Cerebellar cortex (tissue), 1 donor: ENCODE data around the gene DDT.
A peak's percentile ranks its signal among the peaks of the same experiment; 100 is the strongest.
"Not testable (repeated sequence)": the region's sequence is repeated elsewhere in the genome, so short reads cannot be mapped to it uniquely, and the experiment has no call there.

ENCODE experiments used
- DNase-seq: peaks from one replicate; pipeline ENCODE4 v3.0.0-alpha.2; 2015; ENCODE audit warnings: low spot score

Gene DDT

DNA sequence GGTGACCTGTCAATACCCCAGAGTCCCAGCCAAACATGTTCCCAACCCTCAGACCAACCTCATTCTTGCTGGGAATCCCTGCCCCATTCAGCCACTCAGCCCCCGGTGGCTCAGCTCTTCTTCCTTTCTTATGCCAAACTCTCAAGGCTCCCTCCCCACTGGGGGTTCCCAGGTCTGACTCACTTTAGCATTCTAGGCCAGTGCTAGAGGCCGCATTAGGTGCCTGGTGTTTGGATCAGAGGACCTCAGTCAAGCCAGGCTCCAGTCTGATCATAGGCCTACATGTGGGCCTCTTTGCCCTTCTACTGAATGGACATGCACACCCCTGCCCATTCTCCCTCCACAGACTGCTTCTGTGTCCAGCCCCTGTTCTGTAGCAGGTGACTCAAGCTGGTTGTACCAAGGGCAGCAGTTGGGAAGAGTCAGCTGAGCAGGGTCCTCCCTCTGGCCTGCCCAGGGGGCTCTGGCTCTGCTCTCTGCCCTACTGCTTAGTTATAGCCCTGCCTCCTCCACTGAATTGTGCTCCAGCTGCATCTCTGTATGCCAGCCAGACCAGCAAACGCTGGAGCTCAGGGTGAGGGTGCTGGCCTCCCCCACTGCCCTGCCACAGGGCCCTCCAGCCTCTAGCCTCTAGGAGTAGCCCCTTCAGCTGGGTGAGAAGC lies 15.5 kb upstream of the DDT start:
- not testable (repeated sequence) for DNase-seq

DNA sequence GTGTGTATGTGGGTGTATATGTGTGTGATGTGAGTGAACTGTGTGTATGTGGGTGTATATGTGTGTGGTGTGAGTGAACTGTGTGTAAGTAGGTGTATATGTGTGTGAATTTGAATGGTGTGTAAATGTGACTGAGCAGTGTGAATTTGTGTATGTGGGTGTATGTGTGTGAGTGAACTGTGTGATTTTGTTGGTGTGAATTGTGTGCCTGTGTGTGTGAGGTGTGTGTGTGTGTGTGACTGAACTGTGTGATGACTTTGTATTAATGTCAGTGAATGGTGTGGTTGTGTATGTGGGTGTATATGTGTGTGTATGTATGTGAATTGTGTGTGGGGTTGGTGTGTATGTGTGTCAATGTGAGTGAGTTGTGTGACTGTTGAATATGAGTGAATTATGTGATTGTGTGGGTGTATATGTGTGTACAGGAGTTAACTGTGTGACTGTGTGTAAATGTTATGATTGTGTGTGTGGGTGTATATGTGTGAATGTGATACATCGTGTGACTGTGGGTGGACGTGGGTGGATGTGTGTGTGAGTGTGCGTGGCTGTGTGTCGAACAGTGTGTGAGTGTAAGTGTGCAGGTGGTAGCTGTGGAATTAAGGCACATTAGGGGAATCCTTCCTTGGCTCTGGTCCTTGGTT lies 12.4 kb upstream of the DDT start:
- DNase-seq, result not testable (repeated sequence)

DNA sequence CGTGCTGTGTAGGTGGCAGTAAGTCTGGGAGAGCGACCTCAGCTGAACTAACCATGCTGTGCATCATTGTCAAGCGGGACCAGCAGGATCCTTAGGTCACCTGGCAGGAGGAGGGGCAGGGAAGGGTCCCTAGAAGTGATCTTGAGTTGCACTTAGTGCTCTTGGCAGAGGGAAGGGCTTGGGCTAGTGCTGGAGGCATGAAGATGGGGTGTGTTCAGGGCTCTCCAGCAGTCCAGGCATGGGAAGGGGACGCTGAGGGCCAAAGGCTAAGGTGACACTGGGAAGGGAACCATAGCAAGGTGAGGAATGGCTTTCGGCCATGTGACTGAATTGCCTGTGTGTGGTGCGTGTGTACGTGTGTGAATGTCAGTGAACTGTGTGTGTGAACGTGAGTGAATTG lies 11.8 kb upstream of the DDT start:
- not testable (repeated sequence) for DNase-seq

DNA sequence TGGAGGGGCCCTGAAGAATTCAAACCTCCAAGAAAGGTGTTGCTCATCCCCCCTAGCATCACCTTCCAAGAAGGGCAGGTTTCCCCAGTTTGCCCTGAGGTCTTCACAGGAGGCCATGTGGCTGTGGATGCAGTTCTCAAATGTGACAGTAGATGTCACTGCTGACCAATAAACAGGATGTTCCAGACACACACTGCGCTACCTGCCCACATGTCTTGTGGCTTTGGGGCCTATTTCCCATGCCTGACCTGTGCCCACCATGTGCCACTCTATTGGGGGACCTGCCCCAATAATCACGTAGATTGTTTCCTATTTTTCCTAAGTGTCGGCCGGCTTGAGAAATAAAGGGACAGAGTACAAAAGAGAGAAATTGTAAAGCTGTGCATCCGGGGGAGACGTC lies 10.2 kb upstream of the DDT start:
- DNase-seq, result no peak

DNA sequence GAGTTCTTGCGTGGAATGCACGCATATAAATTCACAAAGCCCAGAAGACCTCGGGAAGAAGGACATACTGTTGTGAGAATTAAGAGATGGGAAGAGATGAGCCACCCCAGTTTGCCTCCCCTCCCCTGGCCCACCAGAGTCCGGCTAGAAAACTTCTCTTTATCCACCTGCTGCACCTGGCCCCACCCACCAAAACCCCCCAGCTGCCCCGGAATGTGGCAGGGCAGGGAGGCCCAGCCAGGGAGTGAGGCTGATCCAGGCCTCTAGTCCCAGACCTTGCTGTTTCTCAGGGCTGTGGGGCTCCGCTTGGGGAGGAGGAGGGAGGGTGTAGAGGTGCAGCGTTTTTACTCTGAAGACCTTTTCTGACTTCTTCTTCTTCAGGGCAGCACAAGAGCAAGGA lies 6.3 kb upstream of the DDT start:
- not testable (repeated sequence) for DNase-seq

DNA sequence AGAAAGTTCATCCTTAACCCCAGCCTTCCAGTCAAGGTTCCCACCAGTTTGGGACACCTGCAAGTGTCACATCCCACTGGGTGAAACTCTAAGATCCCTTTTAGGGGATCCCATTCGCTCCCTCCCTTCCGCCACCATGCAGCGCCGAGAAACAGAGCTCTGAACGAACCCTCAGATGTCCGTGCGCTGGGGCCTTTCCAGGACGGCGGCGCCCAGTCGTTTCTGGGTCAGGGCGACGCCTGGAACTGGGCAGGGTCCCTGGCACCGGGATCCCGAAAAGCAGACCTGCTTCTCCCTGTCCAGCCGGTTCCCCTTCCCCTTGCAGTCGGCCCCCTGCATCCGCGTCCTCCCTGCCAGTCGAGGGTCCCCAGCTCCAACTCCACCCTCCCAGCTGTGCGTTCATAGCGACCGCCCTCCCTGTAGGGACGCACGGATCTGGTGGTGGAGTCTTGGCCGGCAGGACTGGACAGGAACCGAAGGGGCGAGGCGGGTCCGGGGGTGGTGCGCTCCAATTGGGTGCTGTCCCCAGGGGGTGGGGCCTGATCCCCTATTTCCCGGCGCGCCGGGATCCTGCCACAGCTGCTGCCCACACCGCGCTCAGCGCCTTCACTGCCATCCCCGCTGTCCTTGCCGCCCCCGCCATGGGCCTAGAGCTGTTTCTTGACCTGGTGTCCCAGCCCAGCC lies 5.5 kb upstream of the DDT start, which contains the start of gene GSTT2:
GSTT2 (plus strand) TSS at position 578 of the 684 bp plus-strand sequence.
- not testable (repeated sequence) for DNase-seq

DNA sequence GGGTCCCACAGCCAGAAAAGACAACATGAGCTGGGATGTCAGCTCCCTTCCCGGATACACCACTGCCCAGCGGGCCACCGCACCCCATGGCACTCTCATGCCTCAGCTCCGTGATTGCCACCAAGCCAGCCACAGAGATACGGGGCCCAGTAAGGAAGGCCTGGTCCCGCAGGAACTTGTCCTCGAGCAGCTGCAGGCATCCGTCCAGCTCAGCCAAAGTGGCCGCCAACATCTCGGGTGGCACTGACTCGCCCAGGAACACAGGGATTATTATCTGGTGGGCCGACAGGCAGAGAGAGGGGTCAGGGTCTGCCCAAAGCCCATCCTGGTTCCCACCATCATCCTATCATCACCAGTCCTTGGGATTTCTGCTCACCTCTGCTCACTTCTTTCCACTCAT lies 3.1 kb upstream of the DDT start:
- DNase-seq, result not testable (repeated sequence)

DNA sequence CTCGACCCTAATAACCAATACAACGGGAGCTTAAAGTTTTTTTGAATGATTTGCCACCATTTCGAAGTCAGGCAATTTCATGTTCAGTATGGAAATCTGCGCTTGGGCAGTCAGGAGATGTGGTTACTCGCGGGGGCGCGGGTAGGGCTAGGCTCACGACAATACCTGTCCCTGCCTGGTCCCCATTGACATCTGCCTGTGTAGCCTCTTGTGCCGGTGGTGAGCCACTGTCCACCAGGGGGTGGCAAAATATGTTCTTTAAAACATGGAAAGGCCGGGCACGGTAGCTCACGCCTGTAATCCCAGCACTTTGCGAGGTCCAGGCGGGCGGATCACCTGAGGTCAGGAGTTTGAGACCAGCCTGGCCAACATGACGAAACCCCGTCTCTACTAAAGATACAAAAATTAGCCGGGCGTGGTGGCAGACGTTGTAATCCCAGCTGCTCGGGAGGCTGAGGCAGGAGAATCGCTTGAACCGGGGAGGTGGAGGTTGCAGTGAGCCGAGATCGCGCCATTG lies 653 bp upstream of the DDT start:
- not testable (repeated sequence) for DNase-seq

DNA sequence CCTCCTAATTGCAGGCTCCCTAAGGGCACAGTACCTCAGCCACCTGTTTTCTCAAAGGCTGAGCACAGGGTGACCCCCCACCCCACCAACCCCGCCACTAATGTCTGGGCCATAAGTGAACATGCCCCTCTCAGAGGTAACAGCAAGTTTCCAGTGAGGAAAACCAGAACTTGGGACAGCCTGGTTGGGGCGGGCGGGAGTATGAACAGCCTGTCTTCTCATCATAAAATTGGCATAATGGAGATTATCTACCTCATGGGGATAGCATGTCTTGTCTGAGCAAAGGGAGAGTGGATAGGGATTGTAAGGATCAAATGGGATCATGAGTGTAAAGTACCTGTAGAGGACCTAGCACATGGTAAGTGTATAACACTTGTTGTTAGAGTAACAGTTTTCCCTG lies 2.3 kb downstream of the DDT start:
- DNase-seq, result not testable (repeated sequence)

DNA sequence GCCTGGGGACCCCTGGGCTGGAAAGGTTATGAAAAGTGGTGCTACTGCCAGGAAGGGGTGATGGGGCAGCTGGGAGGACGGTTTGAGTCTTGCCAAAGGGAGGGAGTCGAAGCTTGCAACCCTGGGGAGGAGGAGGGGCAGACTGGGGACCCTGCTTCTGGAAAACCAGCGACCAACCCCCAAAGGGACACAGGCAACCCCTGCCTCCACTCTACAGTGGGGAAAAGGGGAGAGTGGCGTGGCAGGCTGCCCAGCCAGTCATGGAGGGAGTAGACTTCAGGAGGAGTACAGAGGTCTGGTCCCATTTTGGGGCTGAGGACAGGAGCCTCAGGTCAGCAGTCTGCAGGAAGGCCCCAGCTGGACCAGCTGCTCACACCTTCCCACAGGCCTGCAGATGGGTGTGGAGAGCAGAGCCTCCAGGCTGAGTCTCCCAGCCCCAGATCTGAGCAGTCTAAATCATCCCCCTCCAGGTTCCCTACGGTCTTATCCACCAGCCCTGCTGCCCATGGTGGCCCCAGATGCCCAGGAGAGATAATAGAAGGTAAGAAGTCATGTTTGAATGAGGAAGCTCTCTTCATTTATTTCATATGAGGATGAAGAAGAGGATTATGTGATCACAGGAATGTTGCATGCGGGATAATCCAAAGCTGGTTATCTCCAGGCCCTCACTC lies 3.3 kb downstream of the DDT start:
- no peak for DNase-seq

DNA sequence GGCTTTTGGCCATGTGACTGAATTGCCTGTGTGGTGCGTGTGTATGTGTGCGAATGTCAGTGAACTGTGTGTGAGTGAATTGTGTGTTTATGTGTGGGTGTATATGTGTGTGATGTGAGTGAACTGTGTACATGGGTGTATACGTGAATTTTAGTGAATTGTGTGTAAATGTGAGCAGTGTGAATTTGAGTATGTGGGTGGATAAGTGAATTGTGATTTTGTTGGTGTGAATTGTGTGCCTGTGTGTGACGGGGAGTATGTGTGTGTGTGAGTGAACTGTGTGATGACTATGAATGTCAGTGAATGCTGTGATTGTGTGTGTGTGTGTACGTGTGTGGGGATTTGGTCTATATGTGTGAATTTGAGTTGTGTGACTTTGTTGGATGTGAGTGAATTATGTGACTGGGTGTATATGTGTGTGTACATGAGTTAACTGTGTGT lies 4.0 kb downstream of the DDT start:
- DNase-seq, result no peak

DNA sequence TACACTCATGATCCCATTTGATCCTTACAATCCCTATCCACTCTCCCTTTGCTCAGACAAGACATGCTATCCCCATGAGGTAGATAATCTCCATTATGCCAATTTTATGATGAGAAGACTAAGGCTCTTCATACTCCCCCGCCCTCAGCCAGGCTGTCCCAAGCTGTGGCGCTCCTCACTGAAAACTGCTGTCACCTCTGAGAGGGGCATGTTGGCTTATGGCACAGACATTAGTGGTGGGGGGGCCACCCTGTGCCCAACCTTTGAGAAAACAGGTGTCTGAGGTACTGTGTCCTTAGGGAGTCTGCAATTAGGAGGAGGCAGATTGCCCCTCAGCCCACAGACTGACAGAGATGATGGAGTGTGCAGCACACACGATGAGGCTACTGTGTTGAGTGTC lies 5.2 kb downstream of the DDT start:
- no peak for DNase-seq

DNA sequence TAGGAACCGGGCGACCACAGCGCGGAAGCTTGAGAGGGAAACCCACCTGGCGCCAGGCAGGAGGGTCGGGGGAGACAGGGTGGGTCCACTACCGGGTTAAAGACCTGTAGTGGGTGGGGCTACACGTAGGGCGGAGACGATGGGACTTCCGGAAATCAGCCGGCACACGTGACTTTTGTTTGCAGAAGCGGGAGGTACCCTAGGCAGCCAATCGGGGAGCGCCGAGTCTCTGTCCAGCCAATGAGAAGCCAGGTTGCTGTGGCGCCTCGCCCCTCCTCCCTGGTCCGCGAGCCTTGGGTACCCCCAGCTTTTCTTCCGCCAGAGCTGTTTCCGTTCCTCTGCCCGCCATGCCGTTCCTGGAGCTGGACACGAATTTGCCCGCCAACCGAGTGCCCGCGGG lies 7.7 kb downstream of the DDT start, which contains the start of gene DDTL:
DDTL (plus strand) TSS at position 321 of the 400 bp plus-strand sequence; CDS start at position 348, 27 bp downstream.
- DNase-seq, result not testable (repeated sequence)

DNA sequence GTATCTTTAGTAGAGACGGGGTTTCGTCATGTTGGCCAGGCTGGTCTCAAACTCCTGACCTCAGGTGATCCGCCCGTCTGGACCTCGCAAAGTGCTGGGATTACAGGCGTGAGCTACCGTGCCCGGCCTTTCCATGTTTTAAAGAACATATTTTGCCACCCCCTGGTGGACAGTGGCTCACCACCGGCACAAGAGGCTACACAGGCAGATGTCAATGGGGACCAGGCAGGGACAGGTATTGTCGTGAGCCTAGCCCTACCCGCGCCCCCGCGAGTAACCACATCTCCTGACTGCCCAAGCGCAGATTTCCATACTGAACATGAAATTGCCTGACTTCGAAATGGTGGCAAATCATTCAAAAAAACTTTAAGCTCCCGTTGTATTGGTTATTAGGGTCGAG lies 8.1 kb downstream of the DDT start:
- DNase-seq, result not testable (repeated sequence)

DNA sequence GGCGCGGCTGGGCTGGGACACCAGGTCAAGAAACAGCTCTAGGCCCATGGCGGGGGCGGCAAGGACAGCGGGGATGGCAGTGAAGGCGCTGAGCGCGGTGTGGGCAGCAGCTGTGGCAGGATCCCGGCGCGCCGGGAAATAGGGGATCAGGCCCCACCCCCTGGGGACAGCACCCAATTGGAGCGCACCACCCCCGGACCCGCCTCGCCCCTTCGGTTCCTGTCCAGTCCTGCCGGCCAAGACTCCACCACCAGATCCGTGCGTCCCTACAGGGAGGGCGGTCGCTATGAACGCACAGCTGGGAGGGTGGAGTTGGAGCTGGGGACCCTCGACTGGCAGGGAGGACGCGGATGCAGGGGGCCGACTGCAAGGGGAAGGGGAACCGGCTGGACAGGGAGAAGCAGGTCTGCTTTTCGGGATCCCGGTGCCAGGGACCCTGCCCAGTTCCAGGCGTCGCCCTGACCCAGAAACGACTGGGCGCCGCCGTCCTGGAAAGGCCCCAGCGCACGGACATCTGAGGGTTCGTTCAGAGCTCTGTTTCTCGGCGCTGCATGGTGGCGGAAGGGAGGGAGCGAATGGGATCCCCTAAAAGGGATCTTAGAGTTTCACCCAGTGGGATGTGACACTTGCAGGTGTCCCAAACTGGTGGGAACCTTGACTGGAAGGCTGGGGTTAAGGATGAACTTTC lies 13.0 kb downstream of the DDT start, which contains the start of gene GSTT2B:
GSTT2B (minus strand) TSS at position 112 of the 688 bp plus-strand sequence; CDS start at position 48, 64 bp downstream.
- DNase-seq, result not testable (repeated sequence)

DNA sequence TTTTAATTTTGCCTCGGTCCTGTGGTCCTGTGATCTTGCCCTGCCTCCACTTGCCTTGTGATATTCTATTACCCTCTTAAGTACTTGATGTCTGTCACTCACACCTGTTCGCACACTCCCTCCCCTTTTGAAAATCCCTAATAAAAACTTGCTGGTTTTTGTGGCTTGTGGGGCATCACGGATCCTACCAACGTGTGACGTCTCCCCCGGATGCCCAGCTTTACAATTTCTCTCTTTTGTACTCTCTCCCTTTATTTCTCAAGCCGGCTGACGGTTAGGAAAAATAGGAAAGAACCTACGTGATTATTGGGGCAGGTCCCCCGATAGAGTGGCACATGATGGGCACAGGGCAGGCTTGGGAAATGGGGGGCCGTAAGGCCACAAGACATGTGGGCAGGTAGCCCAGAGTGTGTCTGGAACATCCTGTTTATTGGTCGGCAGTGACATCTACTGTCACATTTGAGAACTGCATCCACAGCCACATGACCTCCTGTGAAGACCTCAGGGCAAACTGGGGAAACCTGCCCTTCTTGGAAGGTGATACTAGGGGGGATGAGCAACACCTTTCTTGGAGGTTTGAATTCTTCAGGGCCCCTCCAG lies 17.8 kb downstream of the DDT start:
- DNase-seq, result peak; percentile 80

DNA sequence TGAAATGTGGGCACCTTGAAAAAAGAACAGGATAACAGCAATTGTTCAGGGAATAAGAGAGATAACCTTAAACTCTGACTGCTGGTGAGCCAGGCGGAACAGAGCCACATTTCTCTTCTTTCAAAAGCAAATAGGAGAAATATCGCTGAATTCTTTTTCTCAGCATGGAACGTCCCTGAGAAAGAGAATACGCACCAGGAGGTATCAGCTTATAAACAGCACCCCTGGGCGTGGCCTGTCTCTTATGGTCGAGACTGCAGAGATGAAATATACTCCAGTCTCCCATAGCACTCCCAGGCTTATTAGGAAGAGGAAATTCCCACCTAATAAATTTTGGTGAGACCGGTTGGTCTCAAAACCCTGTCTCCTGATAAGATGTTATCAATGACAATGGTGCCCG lies 18.4 kb downstream of the DDT start:
- not testable (repeated sequence) for DNase-seq

DNA sequence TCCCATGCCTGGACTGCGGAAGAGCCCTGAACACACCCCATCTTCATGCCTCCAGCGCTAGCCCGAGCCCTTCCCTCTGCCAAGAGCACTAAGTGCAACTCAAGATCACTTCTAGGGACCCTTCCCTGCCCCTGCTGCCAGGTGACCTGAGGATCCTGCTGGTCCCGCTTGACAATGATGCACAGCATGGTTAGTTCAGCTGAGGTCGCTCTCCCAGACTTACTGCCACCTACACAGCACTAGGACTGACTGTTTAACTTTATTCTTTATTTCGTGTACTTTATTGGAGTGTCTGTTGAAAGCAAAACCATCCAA lies 19.3 kb downstream of the DDT start:
- not testable (repeated sequence) for DNase-seq

DNA sequence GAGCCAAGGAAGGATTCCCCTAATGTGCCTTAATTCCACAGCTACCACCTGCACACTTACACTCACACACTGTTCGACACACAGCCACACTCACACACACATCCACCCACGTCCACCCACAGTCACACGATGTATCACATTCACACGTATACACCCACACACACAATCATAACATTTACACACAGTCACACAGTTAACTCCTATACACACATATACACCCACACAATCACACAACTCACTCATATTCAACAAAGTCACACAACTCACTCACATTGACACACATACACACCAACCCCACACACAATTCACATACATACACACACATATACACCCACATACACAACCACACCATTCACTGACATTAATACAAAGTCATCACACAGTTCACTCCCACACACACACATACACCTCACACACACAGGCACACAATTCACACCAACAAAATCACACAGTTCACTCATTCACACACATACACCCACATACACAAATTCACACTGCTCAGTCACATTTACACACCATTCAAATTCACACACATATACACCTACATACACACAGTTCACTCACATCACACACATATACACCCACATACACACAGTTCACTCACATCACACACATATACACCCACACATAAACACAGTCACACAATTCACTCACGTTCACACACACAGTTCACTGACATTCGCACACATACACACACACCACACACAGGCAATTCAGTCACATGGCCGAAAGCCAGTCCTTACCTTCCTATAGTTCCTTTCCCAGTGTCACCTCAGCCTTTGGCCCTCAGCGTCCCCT lies 19.8 kb downstream of the DDT start:
- not testable (repeated sequence) for DNase-seq

DNA sequence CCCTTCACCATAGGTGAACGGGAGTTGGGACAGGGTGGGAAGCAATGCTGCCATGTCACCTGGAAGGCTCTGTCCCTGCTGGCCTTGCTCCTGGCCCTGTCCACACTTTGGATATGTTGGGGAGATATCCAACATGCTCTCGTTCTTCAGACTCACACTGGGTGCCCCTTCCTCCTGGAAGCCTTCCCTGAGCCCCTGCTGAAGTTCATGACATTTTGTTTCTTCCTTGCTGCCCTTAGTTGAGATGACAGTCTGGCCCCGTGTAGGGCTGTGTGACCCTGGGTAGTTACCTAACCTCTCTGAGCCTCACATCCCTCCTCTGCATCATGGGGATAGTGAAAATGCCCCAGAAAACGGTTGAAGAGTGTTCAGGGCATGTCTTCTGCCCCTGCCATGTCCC lies 20.8 kb downstream of the DDT start:
- DNase-seq, result not testable (repeated sequence)
